Parietal lobe (tissue), 2 donors: ENCODE measurements around the gene FILIP1. TPM values are rescaled to one million over a fixed set of nuclear protein-coding genes. Genes with fewer than 3 reads are reported as not detected.

ENCODE experiments used
- small RNA-seq: library from RNA; depleted of rRNA; stranded (forward); fragments of <200 nt; gene quantifications from one replicate; pipeline ENCODE3, GENCODE V24; 2014; ENCODE audit warnings: low replicate concordance
- total RNA-seq: library from RNA; depleted of rRNA; stranded (reverse); fragments of >200 nt; gene quantifications from one replicate; pipeline ENCODE4 v1.2.3, GENCODE V29; 2014

Gene FILIP1
- 2.2 TPM for total RNA-seq

GRCh38 chr6:75493400-75494064 lies at the start of gene FILIP1:
Gene FILIP1 (minus strand): TSS chr6:75493800. CDS start chr6:75414972, 78,828 bp downstream.

GRCh38 chr6:75284632-75285282 lies 208.8 kb downstream of the FILIP1 start, which contains the start of gene TMEM30A:
Gene TMEM30A (minus strand): TSS chr6:75284792. CDS start chr6:75284638, 154 bp downstream.

GRCh38 chr6:75243333-75244062 lies 250.1 kb downstream of the FILIP1 start, which contains the start of gene COX7A2:
Gene COX7A2 (minus strand): TSS chr6:75243801. CDS start chr6:75243734, 67 bp downstream.

Small RNA genes lying within 50 kb of the gene (small RNA-seq; reads per million reads assigned to genes)
- not detected for gene MIR4463
- gene RF00012: not detected
- 0.24 reads per million for gene RNU1-34P

Other genes with a start within 250 kb of the FILIP1 start
- gene COX7A2, start 250.0 kb downstream of the FILIP1 start, total RNA-seq: 99.8 TPM
- gene TMEM30A, start 209.0 kb downstream of the FILIP1 start, total RNA-seq: 114 TPM
- gene SENP6, start 108.1 kb upstream of the FILIP1 start, total RNA-seq: 319 TPM